Epithelial cell of esophagus (primary cell): ENCODE data around the gene SLC39A12.

Experiments
- DNase-seq: peaks from one replicate; pipeline ENCODE4 v3.0.0; 2010; ENCODE audit warnings: low read depth
- H3K4me3 ChIP-seq: 2 replicates; pipeline ENCODE4 v1.5.1; 2011; ENCODE audit warnings: mild to moderate bottlenecking, low read length, control low read depth
- TF ChIP-seq, protein P1 (sequence below): IDR thresholded peaks from 2 replicates; pipeline ENCODE4 v1.5.1; 2011; ENCODE audit warnings: low read depth, mild to moderate bottlenecking, low read length, control low read depth, inconsistent platforms; ENCODE audit not compliant: insufficient read depth; ENCODE audit errors: missing control alignments

The SLC39A12 gene

DNA sequence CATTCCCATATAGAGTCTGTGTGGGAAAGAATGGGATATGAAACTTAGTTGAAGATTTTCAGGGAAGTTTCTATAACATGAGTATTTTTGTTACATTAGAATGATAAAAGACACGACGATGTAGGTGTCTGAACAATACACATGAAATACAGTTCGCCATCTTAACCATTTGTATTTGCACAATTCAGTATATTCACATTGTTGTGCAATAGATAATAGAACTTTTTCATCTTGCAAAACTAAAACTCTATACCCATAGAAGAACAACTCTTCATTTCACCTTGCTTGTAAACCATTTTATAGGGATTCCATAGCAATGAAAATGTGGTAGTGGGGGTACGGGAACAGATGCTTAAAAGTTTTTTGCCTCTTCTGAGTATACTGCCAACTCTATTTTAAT, 32.8 kb downstream of the SLC39A12 start:
- no peak for DNase-seq
- no peak overlapping the region for H3K4me3 ChIP-seq
- TF ChIP-seq, protein P1, sequence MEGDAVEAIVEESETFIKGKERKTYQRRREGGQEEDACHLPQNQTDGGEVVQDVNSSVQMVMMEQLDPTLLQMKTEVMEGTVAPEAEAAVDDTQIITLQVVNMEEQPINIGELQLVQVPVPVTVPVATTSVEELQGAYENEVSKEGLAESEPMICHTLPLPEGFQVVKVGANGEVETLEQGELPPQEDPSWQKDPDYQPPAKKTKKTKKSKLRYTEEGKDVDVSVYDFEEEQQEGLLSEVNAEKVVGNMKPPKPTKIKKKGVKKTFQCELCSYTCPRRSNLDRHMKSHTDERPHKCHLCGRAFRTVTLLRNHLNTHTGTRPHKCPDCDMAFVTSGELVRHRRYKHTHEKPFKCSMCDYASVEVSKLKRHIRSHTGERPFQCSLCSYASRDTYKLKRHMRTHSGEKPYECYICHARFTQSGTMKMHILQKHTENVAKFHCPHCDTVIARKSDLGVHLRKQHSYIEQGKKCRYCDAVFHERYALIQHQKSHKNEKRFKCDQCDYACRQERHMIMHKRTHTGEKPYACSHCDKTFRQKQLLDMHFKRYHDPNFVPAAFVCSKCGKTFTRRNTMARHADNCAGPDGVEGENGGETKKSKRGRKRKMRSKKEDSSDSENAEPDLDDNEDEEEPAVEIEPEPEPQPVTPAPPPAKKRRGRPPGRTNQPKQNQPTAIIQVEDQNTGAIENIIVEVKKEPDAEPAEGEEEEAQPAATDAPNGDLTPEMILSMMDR, result no peak

DNA sequence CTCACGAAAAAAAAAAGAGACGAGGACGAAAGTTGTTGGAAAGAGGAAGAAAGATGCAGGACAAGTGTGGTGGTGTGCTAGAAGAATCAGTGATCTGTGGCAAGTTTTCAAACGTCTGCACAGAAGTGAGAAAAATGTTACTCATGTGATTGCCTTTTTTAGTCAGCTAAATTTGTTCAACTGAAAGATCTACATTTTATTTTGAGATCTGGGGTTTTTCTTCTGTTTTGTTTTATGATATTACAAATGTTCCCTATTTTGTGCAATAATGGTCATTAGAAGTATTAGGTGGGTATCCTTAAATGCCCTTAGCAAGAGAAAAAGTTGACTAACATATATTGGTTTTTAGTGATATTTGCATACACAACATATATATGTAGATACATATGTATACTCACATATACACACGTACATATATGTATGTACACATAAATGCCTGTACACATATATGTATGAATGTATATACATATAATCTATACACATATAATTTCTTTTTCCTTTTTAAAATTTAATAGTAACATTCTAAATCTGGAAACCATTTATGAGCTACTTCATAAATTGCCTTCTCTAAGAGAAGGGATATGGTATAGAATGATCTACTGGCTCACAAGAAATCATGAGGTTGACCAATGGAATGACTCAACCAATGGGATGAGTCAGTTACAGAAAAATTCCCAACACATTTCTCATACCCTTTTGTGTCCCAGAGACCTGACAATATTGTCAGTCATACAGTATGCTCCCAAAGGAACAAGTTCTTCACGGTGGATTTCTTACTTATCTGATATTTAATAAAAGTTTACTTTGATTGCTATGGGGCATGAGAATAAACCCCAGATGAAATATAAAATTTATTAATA, 38.4 kb downstream of the SLC39A12 start:
- TF ChIP-seq, protein P1, result no peak
- peak; percentile 90 for DNase-seq
- H3K4me3 ChIP-seq, result no peak overlapping the region

DNA sequence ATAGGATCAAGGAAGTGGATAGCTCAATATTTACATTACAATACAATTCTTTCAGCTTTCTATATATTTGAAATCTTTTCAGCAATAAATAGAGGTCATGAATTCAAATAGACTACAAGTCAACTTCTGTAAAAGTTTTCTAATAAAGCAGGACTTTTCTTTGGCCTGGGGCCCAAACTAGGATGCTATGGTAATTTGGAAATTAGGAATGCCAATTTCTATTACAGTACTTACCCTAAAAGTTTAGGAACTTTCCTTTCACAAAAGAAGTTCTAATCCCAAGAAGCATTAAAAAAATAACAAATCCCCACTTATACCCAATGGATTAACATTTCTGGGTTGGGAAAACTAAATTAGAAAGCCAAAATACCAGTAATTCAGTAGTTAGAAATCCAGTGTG, 40.5 kb downstream of the SLC39A12 start:
- H3K4me3 ChIP-seq, result no peak overlapping the region
- TF ChIP-seq, protein P1, result no peak
- no peak for DNase-seq

DNA sequence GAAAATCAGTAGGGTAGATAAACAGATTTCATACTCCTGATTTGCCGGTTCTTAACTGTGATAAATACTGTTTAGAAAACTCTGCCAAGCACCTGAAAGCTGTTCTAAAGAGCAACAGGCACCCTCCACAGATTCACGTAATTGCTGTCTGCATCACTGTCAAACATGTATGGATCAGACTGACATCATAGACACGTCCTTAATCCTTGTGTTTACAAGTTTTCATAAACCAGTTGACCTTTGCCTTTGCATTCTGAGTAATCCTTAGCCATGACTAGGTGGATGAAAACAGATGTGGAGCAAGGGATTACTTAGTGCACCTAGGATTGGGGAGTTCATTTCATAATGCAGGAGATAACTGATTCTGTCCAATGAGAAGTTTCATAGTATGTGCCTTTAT, 41.6 kb downstream of the SLC39A12 start:
- peak; percentile 82 for DNase-seq
- H3K4me3 ChIP-seq, result no peak overlapping the region
- TF ChIP-seq, protein P1, result no peak

DNA sequence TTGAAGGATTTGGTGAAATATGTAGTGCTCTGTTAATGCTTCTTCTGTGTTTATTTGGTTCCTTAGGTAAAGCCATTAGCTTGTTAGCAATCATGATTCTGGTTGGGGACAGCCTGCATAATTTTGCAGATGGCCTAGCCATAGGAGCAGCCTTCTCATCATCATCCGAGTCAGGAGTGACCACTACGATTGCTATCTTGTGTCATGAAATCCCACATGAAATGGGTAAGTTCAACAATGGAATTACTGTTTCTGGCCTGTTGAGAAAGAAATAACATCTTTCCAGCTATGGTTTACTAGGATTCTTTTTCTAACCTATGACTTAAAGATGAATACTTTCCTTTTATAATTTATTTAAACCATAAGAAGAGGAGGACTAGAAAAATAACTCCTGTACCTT, 48.9 kb downstream of the SLC39A12 start:
- no peak overlapping the region for H3K4me3 ChIP-seq
- TF ChIP-seq, protein P1, result no peak
- no peak for DNase-seq

DNA sequence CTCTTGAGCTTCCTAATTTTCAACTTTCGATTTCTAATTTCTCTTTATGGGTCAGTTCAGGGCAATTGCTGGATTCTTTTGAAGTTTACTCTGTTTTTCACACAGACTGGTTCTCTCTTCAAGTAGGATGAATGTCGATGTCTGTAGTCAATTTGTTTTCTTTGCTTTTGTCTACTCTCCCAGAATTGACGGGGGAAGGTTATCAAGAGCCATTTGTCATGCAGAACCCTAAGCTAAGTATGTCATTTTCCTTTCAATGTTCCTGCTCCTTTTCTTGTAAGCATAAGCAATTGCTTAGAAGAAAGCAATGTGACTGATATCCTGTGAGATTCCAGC, 53.7 kb downstream of the SLC39A12 start:
- TF ChIP-seq, protein P1, result no peak
- H3K4me3 ChIP-seq, result no peak overlapping the region
- no peak for DNase-seq
